A673 (cell line): ENCODE data around the gene KIRREL3.

Source experiments
- CTCF ChIP-seq: fragments of 300-800, 200-600 bp; sonication (generic); conservative IDR thresholded peaks from 2 replicates; pipeline ENCODE4 v1.5.1; 2017; ENCODE audit warnings: low read depth, mild to moderate bottlenecking, antibody characterized with exemption, low read length, moderate library complexity, mixed read lengths
- EZH2 ChIP-seq: fragments of 200-600 bp; sonication (generic); IDR thresholded peaks from 2 replicates; pipeline ENCODE4 v1.6.1; 2017; ENCODE audit warnings: borderline replicate concordance, low read depth, mild to moderate bottlenecking, mixed read lengths, antibody characterized with exemption, low read length; ENCODE audit not compliant: poor library complexity, severe bottlenecking

GRCh38 chr11:126723665-126724045, 276.9 kb downstream of the KIRREL3 start:
- TF ChIP-seq CTCF = no peak
- no peak for TF ChIP-seq EZH2
